Kidney capillary endothelial cell (primary cell): ENCODE data around the gene GTSE1.
A peak's percentile ranks its signal among the peaks of the same experiment; 100 is the strongest.

Source experiments
- DNase-seq: peaks from one replicate; pipeline ENCODE4 v3.0.0-alpha.2; 2018; ENCODE audit warnings: low spot score

Gene GTSE1

DNA sequence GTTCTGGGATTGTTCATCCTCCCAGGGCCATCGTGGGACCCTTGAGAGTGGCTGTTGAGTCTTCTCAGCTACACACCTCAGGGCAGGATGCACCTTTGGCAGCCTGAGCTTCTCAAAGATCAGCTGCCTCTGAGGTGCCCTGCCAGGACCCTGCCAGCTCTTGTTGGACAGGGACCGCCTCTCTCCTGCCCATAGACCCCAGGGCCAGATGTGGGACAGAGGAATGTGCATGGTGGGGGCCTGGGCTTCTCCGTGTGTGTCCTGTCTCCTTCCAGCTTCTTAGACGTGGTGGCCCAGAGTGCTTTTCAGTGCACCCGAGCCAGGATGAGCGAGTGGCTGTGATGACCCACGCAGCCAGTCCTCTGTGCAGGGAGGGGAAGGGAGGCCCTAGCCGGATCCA, 32.9 kb downstream of the GTSE1 start:
- DNase-seq: no peak

GRCh38 chr22:46330426-46330825, 33.8 kb downstream of the GTSE1 start:
- DNase-seq: no peak

DNA sequence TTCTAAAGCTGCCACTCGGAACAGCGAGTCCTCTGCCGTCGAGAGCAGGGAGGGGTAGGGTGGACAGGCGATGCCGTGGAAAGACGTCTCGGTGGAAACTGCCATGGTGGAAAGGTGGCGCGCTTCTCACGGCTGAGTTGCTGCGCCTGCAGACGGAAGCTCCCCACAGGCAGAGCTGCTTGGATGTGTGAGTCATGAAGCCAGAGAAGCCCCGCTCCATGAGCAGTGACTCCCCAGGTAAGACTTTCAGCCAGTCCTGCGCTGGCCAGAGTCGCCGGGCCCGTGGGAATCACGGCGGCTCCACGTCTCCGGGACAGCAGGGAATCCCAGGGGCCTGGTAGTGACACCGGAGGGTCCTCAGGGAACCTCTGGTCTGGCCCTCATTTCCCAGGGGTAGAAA, 34.8 kb downstream of the GTSE1 start:
- no peak for DNase-seq

GRCh38 chr22:46335201-46336118, 38.8 kb downstream of the GTSE1 start, which contains the start of gene TRMU:
Gene TRMU, plus strand, starts transcription at chr22:46335714. Its CDS starts 51 bp downstream, at chr22:46335765.
- peak; percentile 85 for DNase-seq

DNA sequence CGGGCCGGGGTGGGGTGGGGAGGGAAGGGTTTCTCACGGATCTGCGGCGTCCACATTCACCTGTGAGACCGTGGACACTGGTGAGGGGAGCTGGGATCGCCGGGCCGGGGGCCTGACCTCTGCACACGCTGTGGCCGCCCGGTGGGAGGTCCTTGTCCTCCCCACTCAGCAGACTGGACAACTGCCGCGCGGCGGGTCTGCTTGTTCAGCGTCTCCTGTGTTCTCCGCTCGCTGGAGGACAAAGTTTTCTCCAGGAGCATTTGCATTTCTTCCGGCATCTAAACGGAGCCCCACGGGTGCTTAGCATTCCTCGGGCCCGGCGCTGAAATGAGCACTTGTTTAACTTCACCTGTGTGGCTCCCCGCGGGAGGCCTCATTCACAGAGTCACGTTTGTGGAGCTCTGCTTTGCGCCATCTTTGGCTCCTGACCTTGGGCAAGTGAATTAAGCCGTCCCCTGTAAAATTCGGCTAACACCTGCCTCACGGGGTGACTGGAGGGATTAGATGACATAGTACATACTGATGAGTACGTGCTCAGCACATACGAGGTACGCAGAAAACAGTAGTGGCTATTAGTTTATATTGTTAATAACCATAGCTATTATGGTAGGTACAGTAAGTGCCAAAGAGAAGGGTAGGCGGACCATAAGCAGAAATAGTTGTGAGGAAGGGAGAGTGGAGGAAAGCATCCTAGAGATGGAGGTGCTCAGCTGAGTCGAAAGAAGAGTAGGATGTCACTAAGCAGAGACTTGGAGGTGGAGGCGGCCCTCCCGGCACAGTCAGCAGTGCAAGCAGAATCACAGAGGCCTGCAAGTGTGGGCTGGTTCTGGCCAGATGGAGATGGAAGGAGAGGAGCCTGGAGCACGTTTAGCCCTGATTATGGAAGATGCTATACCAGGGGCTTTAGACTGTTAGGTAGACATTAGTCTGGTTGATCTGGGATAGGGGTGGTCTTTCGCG, 39.7 kb downstream of the GTSE1 start:
- DNase-seq: no peak

DNA sequence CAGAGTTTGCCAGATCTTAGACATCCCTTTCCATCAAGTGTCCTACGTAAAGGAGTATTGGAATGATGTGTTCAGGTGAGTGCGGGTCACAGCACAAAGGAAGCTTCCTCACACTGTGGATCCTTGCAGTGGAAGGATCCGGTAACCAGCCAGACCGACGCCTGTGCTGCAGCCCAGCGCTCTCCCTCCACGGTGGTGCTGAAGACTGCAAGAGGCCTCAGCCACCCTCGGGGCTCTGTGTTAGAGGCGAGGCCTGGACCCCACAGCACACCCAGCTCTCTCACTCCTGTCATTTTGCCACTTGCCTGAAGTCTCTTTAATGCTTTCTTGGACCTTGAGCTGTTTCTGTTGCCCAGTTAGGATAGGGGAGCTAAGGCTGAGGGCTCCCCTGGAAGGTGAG, 41.2 kb downstream of the GTSE1 start:
- no peak for DNase-seq

GRCh38 chr22:46338636-46339035, 42.0 kb downstream of the GTSE1 start:
- no peak for DNase-seq

GRCh38 chr22:46339956-46340355, 43.3 kb downstream of the GTSE1 start:
- DNase-seq: no peak

DNA sequence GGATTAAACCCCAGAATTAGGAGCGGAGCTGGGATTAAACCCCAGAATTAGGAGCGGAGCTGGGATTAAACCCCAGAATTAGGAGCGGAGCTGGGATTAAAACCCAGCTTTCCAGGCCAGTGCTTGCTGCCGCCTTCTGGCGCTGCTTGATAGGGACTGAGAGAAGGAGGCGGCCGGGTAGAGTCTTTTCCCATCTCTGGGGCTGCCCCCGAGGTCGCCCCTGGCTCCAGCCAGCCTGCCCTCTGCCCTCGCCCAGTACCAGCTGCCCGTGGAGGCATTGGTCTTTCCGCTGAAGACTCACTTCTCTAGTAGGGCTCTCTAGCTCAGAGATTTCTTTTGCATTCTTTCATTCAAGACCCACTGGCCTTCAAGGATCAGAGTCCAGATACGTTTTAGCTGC, 44.0 kb downstream of the GTSE1 start:
- DNase-seq: no peak

DNA sequence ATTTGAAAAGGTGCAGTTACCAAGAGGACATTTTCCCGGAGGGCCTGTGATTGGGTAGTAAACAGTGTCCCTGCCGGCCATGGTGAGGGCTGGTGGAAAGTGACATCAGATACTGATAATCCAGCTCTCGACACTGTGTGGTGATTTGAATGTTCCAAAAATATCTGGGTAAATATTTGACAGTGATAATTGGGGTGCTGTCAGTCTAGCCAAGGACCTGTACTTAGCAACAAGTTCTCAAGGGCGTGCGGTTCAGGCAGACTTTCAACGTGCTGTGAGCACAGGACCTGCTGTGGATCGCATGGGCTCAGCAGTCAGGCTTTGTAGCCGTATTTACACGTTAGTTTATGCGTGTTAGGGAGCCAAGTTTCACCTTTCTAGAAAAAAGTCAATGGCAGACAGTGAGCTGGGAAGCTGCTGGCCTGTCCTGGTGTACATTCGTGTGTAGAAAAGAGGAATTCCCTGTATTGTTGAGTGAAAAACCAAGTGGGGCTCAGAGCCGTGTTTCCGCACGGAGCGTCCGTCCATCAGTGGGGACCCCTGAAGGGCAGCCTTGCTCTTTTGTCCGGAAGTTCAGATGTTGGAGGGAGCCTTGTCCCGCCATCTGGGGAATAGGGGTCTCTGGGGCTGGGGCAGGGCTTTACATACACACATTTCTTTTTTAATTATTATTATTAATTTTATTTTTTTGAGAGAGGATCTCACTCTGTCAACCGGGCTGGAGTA, 50.2 kb downstream of the GTSE1 start:
- DNase-seq: no peak

- DNase-seq: no peak
Measured at GRCh38 chr22:46347646-46348045, 51.0 kb downstream of the GTSE1 start.

DNA sequence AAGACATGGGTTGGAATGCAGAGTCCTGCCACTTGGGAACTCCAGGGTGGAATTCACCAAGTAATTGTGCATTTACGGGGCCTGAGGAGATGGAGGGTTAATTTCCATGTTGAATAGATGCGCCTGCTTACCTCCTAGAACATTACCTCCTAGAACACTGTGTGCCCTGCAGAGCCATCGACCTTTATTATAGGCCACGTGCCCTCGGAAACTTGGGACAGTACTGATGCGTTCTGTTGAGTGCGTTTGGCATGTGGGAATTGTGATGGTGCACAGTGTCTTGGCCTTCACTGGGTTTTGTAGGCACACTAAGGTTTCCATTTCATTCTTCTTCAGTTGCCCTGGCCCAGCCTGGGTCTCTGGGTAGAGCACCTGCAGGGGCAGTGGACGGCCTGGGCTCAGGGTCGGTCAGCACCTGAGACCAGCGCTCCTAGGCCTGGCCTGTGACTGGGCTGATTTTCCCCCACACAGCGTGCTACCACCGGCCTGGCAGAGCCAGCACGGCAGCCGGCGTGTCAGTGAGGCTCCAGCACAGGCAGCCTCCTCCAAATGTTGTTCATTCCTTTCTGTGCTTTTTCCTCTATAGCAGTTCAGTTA, 51.5 kb downstream of the GTSE1 start:
- no peak for DNase-seq

DNA sequence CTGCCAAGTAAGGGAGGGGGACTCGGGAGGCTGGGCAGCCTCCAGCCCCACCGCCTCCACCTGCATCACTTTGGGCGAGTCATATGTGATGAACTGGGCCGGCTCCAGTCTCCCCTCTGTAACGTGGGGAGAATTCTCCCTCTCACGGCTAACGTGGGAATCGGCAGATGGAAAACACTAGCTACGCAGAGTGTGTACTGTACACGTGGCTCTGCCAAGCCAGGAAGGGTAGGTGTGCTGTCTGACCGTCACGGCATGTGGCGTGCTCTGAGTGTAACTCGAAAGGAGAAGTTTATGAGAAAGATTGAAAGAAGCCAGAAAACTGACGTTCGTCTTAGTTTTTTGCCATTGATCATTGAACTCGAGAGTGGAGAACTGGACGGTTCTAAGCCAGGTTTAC, 52.6 kb downstream of the GTSE1 start:
- no peak for DNase-seq

DNA sequence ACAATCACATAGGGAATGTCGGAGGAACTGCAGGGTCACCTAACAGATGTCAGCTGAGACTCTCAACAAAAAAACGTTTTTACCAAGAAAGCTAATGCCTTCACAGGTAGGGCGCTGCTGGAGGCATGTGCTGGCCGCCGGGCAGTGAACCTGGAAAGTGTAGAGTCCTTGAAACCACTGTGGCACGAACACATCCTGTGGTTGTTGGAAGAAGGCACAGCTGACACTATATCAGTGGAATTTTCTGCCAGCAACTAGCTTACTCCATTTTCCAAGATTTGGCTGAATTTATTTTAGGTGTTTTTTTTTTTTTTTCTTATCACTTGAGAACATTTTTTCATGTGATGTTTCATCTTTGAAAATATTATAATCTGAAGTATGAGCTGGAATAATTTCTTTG, 53.0 kb downstream of the GTSE1 start:
- DNase-seq: no peak

DNA sequence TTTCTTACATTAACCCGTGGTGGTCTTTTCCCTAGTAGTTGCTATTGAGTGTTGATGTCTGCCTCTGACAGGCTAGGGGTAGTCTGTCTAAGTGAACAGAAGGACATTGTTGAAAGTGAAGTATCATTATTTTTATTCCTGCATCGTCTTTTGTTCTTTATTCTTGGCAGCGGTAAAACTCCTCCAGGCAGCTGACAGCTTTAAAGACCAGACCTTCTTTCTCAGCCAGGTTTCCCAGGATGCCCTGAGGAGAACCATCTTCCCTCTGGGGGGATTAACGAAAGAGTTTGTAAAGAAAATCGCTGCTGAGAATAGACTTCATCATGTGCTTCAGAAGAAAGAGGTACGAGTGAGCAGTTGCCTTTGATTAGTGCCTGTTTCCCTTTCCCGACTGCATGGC, 53.5 kb downstream of the GTSE1 start:
- no peak for DNase-seq

GRCh38 chr22:46350646-46351045, 54.0 kb downstream of the GTSE1 start:
- DNase-seq: no peak

- DNase-seq: no peak
Measured at GRCh38 chr22:46351131-46351735, 54.6 kb downstream of the GTSE1 start.

DNA sequence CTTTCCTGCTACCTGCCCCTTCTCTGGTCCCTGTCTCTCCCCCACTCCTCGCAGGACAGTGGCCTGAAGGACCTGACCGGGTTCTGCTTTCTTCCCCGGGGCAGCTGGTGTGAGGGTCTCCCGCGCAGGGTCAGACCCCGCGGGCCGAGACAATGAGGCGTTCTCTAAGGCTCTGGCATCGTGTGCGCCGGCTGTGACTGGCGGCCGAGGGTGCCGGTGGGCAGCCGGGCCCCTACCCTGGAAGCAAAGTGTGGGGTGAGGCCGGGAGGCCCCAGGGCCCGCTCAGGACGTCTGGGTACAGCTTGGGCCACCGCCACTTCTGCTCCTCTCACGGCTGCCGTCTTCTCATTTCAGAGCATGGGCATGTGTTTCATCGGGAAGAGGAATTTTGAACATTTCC, 55.1 kb downstream of the GTSE1 start:
- no peak for DNase-seq

DNA sequence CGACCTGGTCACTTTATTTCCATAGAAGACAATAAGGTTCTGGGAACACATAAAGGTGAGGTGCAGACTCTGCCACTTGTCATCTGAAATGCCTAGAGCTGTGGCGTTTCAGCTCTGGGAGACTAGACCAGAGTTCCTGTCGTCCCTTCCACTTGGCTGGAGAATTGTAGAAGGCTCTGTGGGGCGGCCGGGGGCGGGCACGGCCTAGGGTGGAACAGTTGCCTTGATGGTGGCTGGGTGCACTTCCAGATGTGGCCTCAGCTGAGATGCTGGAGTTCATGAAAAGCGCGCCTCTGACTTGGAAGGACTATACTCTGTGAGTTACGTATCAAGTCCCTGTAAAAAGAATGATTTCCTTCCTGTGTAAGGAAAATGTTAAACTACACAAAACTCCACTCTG, 55.6 kb downstream of the GTSE1 start:
- no peak for DNase-seq

- no peak for DNase-seq
Measured at GRCh38 chr22:46352691-46353386, 56.2 kb downstream of the GTSE1 start.
